Epidermal melanocyte (primary cell): Measurements from ENCODE around the gene COA3.
"Not testable (repeated sequence)": the region's sequence is repeated elsewhere in the genome, so short reads cannot be mapped to it uniquely, and the experiment has no call there.

ENCODE experiments used
- DNase-seq: peaks from one replicate; pipeline ENCODE4 v3.0.0; 2011; ENCODE audit warnings: low spot score; ENCODE audit not compliant: insufficient read length

COA3 gene

GRCh38 chr17:42782166-42783061 is 16.1 kb downstream of the COA3 start:
- DNase-seq, result no peak

- DNase-seq, result no peak
These were observed 16.8 kb downstream of the COA3 start for GRCh38 chr17:42781639-42782165.

DNA sequence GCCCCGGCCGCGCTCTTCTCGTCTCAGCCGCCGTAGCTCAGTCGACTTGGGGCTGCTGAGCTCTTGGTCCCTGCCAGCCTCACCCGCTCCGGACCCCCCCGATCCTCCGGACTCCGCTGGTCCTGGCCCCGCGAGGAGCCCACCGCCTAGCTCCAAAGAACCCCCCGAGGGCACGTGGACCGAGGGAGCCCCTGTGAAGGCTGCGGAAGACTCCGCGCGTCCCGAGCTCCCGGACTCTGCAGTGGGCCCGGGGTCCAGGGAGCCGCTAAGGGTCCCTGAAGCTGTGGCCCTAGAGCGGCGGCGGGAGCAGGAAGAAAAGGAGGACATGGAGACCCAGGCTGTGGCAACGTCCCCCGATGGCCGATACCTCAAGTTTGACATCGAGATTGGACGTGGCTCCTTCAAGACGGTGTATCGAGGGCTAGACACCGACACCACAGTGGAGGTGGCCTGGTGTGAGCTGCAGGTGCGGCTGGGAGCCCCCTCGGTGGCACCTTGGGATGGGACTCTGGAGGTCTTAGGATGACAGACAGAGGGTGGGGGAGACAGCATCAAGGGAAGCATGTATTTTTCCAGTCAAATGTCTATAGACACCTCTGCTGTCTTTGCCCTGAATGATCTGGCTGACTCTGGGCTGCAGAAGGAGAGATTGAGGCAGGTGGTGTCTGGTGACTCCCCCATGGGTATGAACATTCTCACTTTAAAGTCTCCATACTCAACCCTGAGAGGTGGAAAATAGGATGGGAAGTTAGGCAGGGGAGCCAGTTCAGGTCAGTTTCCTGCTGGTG is 17.5 kb downstream of the COA3 start:
- no peak for DNase-seq

- DNase-seq, result no peak
These were observed 18.3 kb downstream of the COA3 start, which contains the start of gene WNK4 for GRCh38 chr17:42779936-42780850. TSS of gene WNK4 (plus strand) at chr17:42780610. CDS start at chr17:42780699, 89 bp downstream.

- no peak for DNase-seq
These were observed 19.1 kb downstream of the COA3 start for GRCh38 chr17:42779304-42779935.

- no peak for DNase-seq
These were observed 19.9 kb downstream of the COA3 start for GRCh38 chr17:42778570-42778969.

- DNase-seq, result no peak
These were observed 22.9 kb downstream of the COA3 start for GRCh38 chr17:42775534-42776098.

DNA sequence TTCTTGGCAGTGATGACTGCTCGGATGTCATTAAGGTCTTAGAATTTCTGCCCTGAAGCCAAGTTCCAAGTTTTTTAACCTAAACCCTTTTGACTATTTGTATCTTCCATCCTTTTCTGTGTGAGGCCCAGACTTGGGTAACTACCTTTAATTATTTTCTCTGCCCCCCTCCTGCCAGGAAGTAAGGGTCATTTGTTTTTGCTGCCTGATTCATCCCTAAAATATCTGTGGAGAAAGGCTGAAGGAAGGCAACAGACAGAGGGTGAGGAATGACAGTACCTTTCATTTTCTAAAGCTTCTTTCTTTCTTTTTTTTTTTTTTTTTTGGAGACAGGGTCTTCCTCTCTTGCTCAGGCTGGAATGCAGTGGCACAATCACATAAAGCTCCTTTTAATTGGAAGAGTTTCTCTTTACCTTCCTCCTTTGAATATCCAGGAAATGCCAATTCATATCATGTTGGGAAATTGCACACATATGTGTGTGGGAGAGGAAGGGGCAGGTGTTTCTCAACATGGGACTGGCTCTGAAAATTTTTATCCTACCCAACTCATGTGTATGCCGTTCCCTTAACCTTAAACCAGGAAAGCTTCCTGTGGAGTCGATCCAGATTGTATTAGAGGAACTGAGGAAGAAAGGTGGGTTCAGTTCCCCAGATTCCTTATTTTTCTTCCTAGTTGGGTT is 24.3 kb downstream of the COA3 start:
- DNase-seq, result no peak

GRCh38 chr17:42773290-42774035 is 25.0 kb downstream of the COA3 start, which contains the start of gene VPS25:
TSS of gene VPS25 (plus strand) at chr17:42773449. CDS start at chr17:42773476, 27 bp downstream.
- peak; percentile 91 for DNase-seq

DNA sequence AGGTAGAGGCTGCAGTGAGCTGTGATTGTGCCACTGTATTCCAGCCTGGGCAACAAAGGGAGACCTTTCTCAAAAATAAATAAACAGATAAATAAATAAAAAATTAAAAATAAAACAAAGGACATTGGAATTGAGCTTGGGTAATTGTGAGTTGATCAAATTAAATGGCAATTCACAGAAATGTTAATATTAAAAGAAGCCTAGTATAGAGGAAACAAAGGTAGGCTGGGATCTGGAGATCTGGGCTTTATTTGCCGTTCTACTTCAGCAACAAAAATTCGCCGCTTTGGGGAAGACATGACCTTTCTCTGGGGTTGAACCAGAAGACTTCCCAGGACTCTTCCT is 25.6 kb downstream of the COA3 start:
- DNase-seq, result no peak

DNA sequence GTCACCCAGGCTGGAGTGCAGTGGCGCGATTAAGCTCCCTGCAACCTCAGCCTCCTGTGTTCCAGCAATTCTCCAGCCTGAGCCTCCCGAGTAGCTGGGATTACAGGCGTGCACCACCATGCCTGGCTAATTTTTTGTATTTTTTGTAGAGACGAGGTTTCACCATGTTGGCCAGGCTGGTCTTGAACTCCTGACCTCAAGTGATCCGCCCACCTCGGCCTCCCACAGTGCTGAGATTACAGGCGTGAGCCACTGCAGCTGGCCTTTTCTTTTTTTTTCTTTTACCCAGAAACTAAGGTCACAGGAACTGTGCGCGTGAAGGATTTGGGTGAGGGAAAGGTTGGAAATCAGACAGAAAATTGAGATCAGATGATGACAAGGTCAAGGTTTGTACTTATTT is 28.5 kb downstream of the COA3 start:
- not testable (repeated sequence) for DNase-seq

DNA sequence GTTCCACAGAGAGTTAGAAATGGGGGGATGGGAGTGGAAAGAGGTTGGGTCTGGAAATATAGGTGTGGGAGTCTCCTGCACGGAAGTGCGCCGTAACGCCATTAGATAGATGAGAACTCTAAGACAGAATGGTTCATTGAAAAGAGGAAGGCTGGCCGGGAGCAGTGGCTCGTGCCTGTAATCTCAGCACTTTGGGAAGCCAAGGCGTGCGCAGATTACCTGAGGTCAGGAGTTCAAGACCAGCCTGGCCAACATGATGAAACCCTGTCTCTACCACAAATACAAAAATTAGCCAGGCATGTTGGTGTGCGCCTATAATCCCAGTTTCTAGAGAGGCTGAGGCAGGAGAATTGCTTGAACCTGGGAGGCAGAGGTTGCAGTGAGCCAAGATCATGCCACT is 30.5 kb downstream of the COA3 start:
- not testable (repeated sequence) for DNase-seq

GRCh38 chr17:42767512-42767911 is 31.0 kb downstream of the COA3 start:
- DNase-seq, result no peak

DNA sequence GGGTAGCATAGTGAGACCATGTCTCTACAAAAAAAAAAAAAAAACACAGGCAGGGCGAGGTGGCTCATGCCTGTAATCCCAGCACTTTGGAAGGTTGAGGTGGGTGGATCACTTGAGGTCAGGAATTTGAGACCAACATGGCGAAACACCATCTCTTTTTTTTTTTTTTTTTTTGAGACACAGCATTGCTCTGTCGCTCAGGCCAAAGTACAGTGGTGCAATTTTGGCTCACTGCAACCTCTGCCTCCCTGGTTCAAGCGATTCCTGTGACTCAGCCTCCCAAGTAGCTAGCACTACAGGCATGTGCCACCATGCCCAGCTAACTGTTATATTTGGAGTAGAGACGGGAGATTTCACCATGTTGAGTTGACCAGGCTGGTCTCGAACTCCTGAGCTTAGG is 32.4 kb downstream of the COA3 start:
- no peak for DNase-seq

- no peak for DNase-seq
These were observed 36.9 kb downstream of the COA3 start for GRCh38 chr17:42761638-42762037.

GRCh38 chr17:42760652-42761581 is 37.6 kb downstream of the COA3 start, which contains the start of gene RAMP2:
TSS of gene RAMP2 (plus strand) at chr17:42761227. CDS start at chr17:42761262, 35 bp downstream.
- DNase-seq, result no peak

DNA sequence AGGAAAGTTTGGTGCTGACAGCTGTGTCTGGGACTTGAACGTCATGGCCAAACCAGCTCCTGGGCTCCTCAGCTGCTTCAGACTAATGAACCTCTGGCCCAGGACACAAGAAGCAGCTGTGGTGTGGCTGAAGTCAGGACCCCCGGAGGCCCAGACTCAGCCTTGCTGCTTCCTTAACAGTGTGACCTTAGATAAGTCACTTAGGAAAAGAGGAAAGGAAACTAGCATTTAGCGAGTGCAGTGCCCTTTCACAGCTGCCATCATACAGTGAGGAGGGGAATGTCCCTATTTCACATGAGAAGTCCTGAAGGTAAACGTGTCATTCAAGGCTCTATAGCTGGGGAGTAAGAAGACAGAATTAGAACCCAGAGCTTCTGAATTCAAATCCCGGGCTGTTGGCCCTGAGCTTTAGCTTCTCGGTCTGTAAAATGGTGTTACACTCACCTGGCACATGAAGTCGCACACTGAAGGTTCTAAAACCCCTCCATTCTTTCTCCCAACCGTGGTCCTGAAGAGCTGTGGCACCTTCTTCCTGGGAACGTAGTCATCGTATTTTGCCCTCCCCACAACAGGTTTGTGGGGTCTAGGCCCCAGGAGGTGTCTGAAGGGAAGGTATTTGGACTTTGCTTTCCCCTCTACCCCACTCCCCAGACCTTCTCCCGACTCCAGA is 38.4 kb downstream of the COA3 start:
- no peak for DNase-seq
